Osteoblast (primary cell): ENCODE data around the gene KRTAP10-6. TPM values are rescaled to one million over a fixed set of nuclear protein-coding genes. Genes with fewer than 3 reads are reported as not detected.
"Not testable (repeated sequence)": the region's sequence is repeated elsewhere in the genome, so short reads cannot be mapped to it uniquely, and the experiment has no call there.

Experiments used
- DNase-seq: peaks from one replicate; pipeline ENCODE4 v3.0.0; 2011; ENCODE audit warnings: low spot score, mixed read lengths; ENCODE audit not compliant: insufficient read length; ENCODE audit errors: missing footprints
- H2AFZ ChIP-seq: 2 replicates; pipeline ENCODE4 v1.6.0; 2011; ENCODE audit warnings: mild to moderate bottlenecking, low read length
- H3K27ac ChIP-seq: 2 replicates; pipeline ENCODE4 v1.5.1; 2011; ENCODE audit warnings: mild to moderate bottlenecking, low read depth, low read length, moderate library complexity
- H3K27me3 ChIP-seq: 2 replicates; pipeline ENCODE4 v1.6.0; 2012; ENCODE audit warnings: mild to moderate bottlenecking, control low read depth, inconsistent platforms, low read length, moderate library complexity; ENCODE audit not compliant: insufficient read depth
- H3K36me3 ChIP-seq: 2 replicates; pipeline ENCODE4 v1.5.1; 2011; ENCODE audit warnings: mild to moderate bottlenecking, low read length, control low read depth, moderate library complexity; ENCODE audit not compliant: insufficient read depth
- H3K4me1 ChIP-seq: 2 replicates; pipeline ENCODE4 v1.5.1; 2011; ENCODE audit warnings: mild to moderate bottlenecking, low read length, control low read depth, moderate library complexity; ENCODE audit not compliant: insufficient read depth
- H3K4me2 ChIP-seq: 2 replicates; pipeline ENCODE4 v1.6.0; 2011; ENCODE audit warnings: mild to moderate bottlenecking, low read length; ENCODE audit not compliant: insufficient read depth
- H3K4me3 ChIP-seq: fragments of 200-600 bp; sonication (generic); 3 replicates; pipeline ENCODE4 v1.5.1; 2012; ENCODE audit warnings: mild to moderate bottlenecking, low read length, inconsistent platforms; ENCODE audit not compliant: insufficient read depth
- H3K79me2 ChIP-seq: 2 replicates; pipeline ENCODE4 v1.6.0; 2012; ENCODE audit warnings: mild to moderate bottlenecking, low read length, control low read depth, inconsistent platforms; ENCODE audit not compliant: insufficient read depth
- H3K9me3 ChIP-seq: 2 replicates; pipeline ENCODE4 v1.5.1; 2011; ENCODE audit warnings: low read depth, low read length, control low read depth
- H4K20me1 ChIP-seq: 2 replicates; pipeline ENCODE4 v1.6.0; 2012; ENCODE audit warnings: mild to moderate bottlenecking, low read length, control low read depth; ENCODE audit not compliant: insufficient read depth
- total RNA-seq: library from RNA; depleted of rRNA; stranded (reverse); fragments of >200 nt; gene quantifications from 2 replicates; pipeline ENCODE4 v1.2.3, GENCODE V29; 2012
- TF ChIP-seq, protein P1 (sequence below): IDR thresholded peaks from 2 replicates; pipeline ENCODE4 v1.5.1; 2011; ENCODE audit warnings: mild to moderate bottlenecking, low read depth, low read length, moderate library complexity; ENCODE audit errors: extremely low read depth

KRTAP10-6 gene
- total RNA-seq, 1 donor: not detected

DNA sequence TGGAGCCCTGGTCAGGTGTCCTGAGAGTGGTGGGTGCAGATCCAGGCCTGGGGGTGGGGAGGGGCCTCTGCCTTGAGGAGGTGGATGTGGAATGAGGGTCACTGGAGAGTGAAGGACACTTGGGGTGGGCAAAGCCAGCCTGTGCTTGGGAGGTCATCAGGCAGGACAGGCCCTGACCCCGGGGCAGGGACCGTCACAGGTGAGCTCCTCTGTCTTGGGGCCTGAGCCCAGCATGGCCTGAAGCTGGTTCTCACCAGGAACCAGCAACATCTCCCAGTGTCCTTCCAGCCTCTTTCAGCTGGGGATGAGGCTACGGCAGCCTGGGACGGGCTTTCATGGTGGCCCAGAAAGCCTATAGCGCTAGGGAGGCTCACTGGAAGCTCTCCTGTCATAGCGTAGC lies 40.2 kb downstream of the KRTAP10-6 start:
- no peaks in the 10 kb centered on the region for H3K79me2 ChIP-seq
- no peak overlapping the region for H2AFZ ChIP-seq

DNA sequence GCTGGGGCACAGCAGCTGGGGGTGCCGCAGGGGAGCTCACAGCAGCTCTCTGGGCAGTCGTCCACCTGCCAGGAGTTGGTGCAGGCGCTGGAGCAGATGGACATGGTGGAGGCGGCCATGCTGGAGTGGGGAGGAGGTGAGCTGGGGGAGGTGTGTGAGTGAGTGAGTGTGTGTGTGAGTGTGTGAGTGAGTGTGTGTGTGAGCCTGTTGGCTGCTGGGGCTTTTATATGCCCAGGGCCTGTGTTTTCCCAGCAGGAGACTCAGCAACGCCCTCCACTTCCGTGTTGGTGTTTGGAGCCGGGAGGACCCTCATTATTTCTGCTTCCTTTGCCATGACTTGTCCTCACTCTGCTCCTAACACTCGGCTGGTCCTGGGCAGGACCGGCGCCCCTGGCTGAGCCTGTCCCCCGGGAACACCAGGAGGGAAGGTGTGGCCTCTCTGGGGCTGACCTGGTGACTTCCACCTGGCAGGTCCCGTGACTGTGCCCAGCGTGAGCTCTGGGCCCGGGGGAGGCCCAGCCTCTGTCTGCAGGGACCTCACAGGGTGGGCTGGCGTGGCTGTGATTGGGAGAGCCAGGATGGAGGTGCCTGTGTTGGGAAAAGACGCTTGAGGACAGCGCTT lies 40.9 kb downstream of the KRTAP10-6 start, which contains the start of gene KRTAP10-2:
KRTAP10-2 (minus strand) TSS at position 166 of the 622 bp plus-strand sequence; CDS start at position 119, 47 bp downstream.
- no peaks in the 10 kb centered on the region for H3K36me3 ChIP-seq
- no peaks in the 10 kb centered on the region for H3K79me2 ChIP-seq
- no peaks in the 10 kb centered on the region for H4K20me1 ChIP-seq
- H3K4me1 ChIP-seq: no peaks in the 10 kb centered on the region
- TF ChIP-seq, protein P1, sequence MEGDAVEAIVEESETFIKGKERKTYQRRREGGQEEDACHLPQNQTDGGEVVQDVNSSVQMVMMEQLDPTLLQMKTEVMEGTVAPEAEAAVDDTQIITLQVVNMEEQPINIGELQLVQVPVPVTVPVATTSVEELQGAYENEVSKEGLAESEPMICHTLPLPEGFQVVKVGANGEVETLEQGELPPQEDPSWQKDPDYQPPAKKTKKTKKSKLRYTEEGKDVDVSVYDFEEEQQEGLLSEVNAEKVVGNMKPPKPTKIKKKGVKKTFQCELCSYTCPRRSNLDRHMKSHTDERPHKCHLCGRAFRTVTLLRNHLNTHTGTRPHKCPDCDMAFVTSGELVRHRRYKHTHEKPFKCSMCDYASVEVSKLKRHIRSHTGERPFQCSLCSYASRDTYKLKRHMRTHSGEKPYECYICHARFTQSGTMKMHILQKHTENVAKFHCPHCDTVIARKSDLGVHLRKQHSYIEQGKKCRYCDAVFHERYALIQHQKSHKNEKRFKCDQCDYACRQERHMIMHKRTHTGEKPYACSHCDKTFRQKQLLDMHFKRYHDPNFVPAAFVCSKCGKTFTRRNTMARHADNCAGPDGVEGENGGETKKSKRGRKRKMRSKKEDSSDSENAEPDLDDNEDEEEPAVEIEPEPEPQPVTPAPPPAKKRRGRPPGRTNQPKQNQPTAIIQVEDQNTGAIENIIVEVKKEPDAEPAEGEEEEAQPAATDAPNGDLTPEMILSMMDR: no peak
- H3K27me3 ChIP-seq: peaks cover 2% of the 10 kb centered on the region
- H3K4me3 ChIP-seq: no peak within 1 kb of the TSS
- no peak within 1 kb of the TSS for H2AFZ ChIP-seq
- no peak within 1 kb of the TSS for H3K27ac ChIP-seq
- DNase-seq: peak; percentile 17
- H3K9me3 ChIP-seq: no peaks in the 10 kb centered on the region
- no peak within 1 kb of the TSS for H3K4me2 ChIP-seq

More for the DNA sequence above, 40.2 kb downstream of the KRTAP10-6 start:
- DNase-seq: peak; percentile 34
- Histone ChIP-seq H3K27ac (no peak overlapping the region), H3K27me3 (peaks cover 5% of the 10 kb centered on the region), H3K4me3 (no peak overlapping the region), H4K20me1 (no peaks in the 10 kb centered on the region), H3K4me1 (no peaks in the 10 kb centered on the region), H3K4me2 (no peak overlapping the region), H3K36me3 (no peaks in the 10 kb centered on the region), H3K9me3 (no peaks in the 10 kb centered on the region)
- TF ChIP-seq, protein P1: no peak

DNA sequence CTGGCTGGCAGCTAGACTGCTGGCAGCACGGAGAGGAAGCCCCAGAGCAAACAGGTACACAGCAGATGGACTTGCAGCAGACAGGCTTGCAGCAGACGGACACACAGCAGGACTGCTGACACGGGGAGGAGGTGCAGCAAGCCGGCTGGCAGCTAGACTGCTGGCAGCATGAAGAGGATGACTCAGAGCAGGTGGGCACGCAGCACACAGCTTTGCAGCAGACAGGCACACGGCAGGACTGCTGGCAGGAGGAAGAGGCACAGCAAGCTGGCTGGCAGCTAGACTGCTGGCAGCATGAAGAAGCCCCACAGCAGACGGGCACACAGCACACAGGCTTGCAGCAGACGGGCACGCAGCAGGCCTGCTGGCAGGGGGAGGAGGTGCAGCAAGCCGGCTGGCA lies 41.5 kb downstream of the KRTAP10-6 start:
- H2AFZ ChIP-seq: no peak overlapping the region
- H3K79me2 ChIP-seq: no peaks in the 10 kb centered on the region
- H3K27ac ChIP-seq: no peak overlapping the region
- H4K20me1 ChIP-seq: no peaks in the 10 kb centered on the region
- no peak overlapping the region for H3K4me3 ChIP-seq
- no peaks in the 10 kb centered on the region for H3K9me3 ChIP-seq
- no peaks in the 10 kb centered on the region for H3K36me3 ChIP-seq
- no peaks in the 10 kb centered on the region for H3K4me1 ChIP-seq
- TF ChIP-seq, protein P1: no peak
- no peak overlapping the region for H3K4me2 ChIP-seq
- H3K27me3 ChIP-seq: peaks cover 2% of the 10 kb centered on the region
- DNase-seq: peak; percentile 10

DNA sequence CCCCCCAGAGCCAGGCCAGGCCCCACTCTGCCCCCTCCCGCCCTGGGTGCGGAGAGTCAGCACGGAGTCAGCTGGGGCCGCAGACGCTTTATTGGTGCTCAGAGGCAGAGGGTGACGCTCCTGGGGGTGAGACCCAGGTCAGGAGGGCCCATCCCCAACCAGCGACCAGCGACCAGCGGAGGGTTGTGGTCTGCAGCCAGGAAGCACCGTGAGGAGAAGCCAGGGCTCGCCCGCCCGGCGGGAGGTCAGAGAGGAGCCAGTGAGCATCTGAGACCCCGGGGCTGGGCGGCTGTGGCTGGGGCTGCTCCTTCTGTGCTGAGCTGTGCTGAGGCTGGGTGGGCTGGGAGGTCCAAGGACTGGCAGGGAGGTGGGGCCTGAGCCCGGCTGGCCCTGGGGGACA lies 42.0 kb downstream of the KRTAP10-6 start:
- not testable (repeated sequence) for H3K27ac ChIP-seq, H3K9me3 ChIP-seq, H4K20me1 ChIP-seq, H3K4me2 ChIP-seq, H3K4me3 ChIP-seq, H3K79me2 ChIP-seq, H3K36me3 ChIP-seq, H2AFZ ChIP-seq, H3K4me1 ChIP-seq, H3K27me3 ChIP-seq
- DNase-seq: peak; percentile 44
